GM23338 (cell line): ENCODE measurements around the gene CHMP1B. TPM values are rescaled to one million over a fixed set of nuclear protein-coding genes. Genes with fewer than 3 reads are reported as not detected.
"Not testable (repeated sequence)": the region's sequence is repeated elsewhere in the genome, so short reads cannot be mapped to it uniquely, and the experiment has no call there.

Experiments
- ATAC-seq: fragments of 200-7000 bp; cut with Tn5 transposase; 3 replicates; pipeline ENCODE4 v1.9.1; 2020
- DNase-seq: peaks from one replicate; pipeline ENCODE4 v3.0.0-alpha.2; 2015; ENCODE audit warnings: low spot score
- H2AFZ ChIP-seq: fragments of 200-600 bp; sonication (generic); 2 replicates; pipeline ENCODE4 v1.8.0; 2016; ENCODE audit warnings: antibody characterized with exemption, mild to moderate bottlenecking, moderate library complexity
- H3F3A ChIP-seq: fragments of 200-600 bp; sonication (generic); replicated peaks from 2 replicates; pipeline ENCODE4 v1.8.0; 2017; ENCODE audit warnings: antibody characterized with exemption, mixed run types, low read depth
- H3K27ac ChIP-seq: fragments of 200-600 bp; sonication (generic); 2 replicates; pipeline ENCODE4 v1.6.1; 2016; ENCODE audit warnings: low read depth
- H3K27me3 ChIP-seq: fragments of 200-600 bp; sonication (generic); 2 replicates; pipeline ENCODE4 v1.8.0; 2016; ENCODE audit warnings: mild to moderate bottlenecking, mixed run types, moderate library complexity; ENCODE audit not compliant: insufficient read depth
- H3K36me3 ChIP-seq: fragments of 200-600 bp; sonication (generic); 2 replicates; pipeline ENCODE4 v1.8.0; 2016; ENCODE audit warnings: mild to moderate bottlenecking; ENCODE audit not compliant: insufficient read depth
- H3K4me1 ChIP-seq: fragments of 200-600 bp; sonication (generic); 2 replicates; pipeline ENCODE4 v1.8.0; 2016; ENCODE audit warnings: mild to moderate bottlenecking, moderate library complexity; ENCODE audit not compliant: insufficient read depth
- H3K4me2 ChIP-seq: fragments of 200-600 bp; sonication (generic); 2 replicates; pipeline ENCODE4 v1.7.1; 2017; ENCODE audit warnings: mixed run types
- H3K4me3 ChIP-seq: fragments of 200-600 bp; sonication (generic); 2 replicates; pipeline ENCODE4 v1.6.1; 2016; ENCODE audit warnings: mixed run types
- H3K79me2 ChIP-seq: fragments of 200-600 bp; sonication (generic); replicated peaks from 2 replicates; pipeline ENCODE4 v1.8.0; 2017; ENCODE audit warnings: mild to moderate bottlenecking; ENCODE audit not compliant: insufficient read depth
- H3K9me2 ChIP-seq: fragments of 200-600 bp; sonication (generic); 2 replicates; pipeline ENCODE4 v1.8.0; 2017; ENCODE audit not compliant: insufficient read depth
- H4K20me1 ChIP-seq: fragments of 200-600 bp; sonication (generic); replicated peaks from 2 replicates; pipeline ENCODE4 v1.8.0; 2017; ENCODE audit warnings: mild to moderate bottlenecking; ENCODE audit not compliant: insufficient read depth
- H3K27ac Mint-ChIP-seq: 2 replicates; pipeline ENCODE4 v1.8.0; 2020; ENCODE audit warnings: inconsistent platforms, mild to moderate bottlenecking, moderate library complexity, mixed read lengths
- H3K27me3 Mint-ChIP-seq: 3 replicates; pipeline ENCODE4 v1.8.0; 2022; ENCODE audit warnings: low read depth, mild to moderate bottlenecking, moderate library complexity, mixed read lengths, inconsistent platforms; ENCODE audit not compliant: insufficient read depth, poor library complexity
- H3K36me3 Mint-ChIP-seq: 3 replicates; pipeline ENCODE4 v1.8.0; 2021; ENCODE audit warnings: low read depth, mild to moderate bottlenecking, inconsistent platforms, moderate library complexity, mixed read lengths
- H3K4me1 Mint-ChIP-seq: 3 replicates; pipeline ENCODE4 v1.8.0; 2020; ENCODE audit warnings: mild to moderate bottlenecking, inconsistent platforms, mixed read lengths
- H3K4me3 Mint-ChIP-seq: 3 replicates; pipeline ENCODE4 v1.8.0; 2021; ENCODE audit warnings: moderate library complexity, mild to moderate bottlenecking, inconsistent platforms, mixed read lengths
- H3K9me3 Mint-ChIP-seq: 3 replicates; pipeline ENCODE4 v1.8.0; 2020; ENCODE audit warnings: moderate library complexity, mild to moderate bottlenecking, inconsistent platforms, mixed read lengths
- CREB1 ChIP-seq: fragments of 250-450 bp; sonication (Bioruptor Pico); IDR thresholded peaks from 2 replicates; pipeline ENCODE4 v1.5.0; 2020; ENCODE audit warnings: low read depth, mild to moderate bottlenecking, moderate library complexity
- ETS1 ChIP-seq: IDR thresholded peaks from 2 replicates; pipeline ENCODE4 v1.6.1; 2016; ENCODE audit warnings: antibody characterized with exemption
- EZH2 ChIP-seq: fragments of 200-600 bp; sonication (generic); IDR thresholded peaks from one replicate; pipeline ENCODE4 v1.8.0; 2017; ENCODE audit warnings: antibody characterized with exemption, mild to moderate bottlenecking, low read depth; ENCODE audit not compliant: unreplicated experiment
- EZH2phosphoT487 ChIP-seq: fragments of 200-600 bp; sonication (generic); IDR thresholded peaks from one replicate; pipeline ENCODE4 v1.8.1; 2018; ENCODE audit warnings: antibody characterized with exemption; ENCODE audit not compliant: unreplicated experiment
- JUNB ChIP-seq: IDR thresholded peaks from one replicate; pipeline ENCODE4 v1.6.1; 2016; ENCODE audit warnings: antibody characterized with exemption; ENCODE audit not compliant: unreplicated experiment
- POLR2AphosphoS5 ChIP-seq: IDR thresholded peaks from 2 replicates; pipeline ENCODE4 v1.6.1; 2016; ENCODE audit warnings: antibody characterized with exemption, low read depth
- REST ChIP-seq: IDR thresholded peaks from one replicate; pipeline ENCODE4 v1.6.1; 2018; ENCODE audit warnings: antibody characterized with exemption; ENCODE audit not compliant: unreplicated experiment
- ZNF114 ChIP-seq: fragments of 250-450 bp; sonication (Bioruptor Pico); IDR thresholded peaks from 2 replicates; pipeline ENCODE4 v1.5.0; 2020; ENCODE audit warnings: mild to moderate bottlenecking, moderate library complexity
- polyA plus RNA-seq: library from polyadenylated mRNA; unstranded; fragments of >200 nt; fragmentation: Nextera tagmentation; extraction: Ambion mirVana; gene quantifications from 2 replicates; pipeline ENCODE4 v1.2.1, GENCODE V29; 2016
- total RNA-seq: library from RNA; depleted of rRNA; stranded (reverse); fragments of >200 nt; shearing (Covaris generic); gene quantifications from 2 replicates; pipeline ENCODE4 v1.2.3, GENCODE V29; 2014
- TF ChIP-seq, protein P1 (sequence below), 2 experiments: fragments of 200-600 bp in 1 of 2; sonication (generic) in 1 of 2; conservative IDR thresholded peaks; 2 replicates each; pipeline versions ENCODE4 v1.5.1 to v1.6.1; 2016 to 2017; ENCODE audit warnings: antibody characterized with exemption in 2 of 2, low read depth in 2 of 2, mild to moderate bottlenecking in 2 of 2, moderate library complexity in 1 of 2

Gene CHMP1B
- total and polyA plus RNA-seq, 2 experiments from 2014 or later, result 41.8 to 52.1 TPM

DNA sequence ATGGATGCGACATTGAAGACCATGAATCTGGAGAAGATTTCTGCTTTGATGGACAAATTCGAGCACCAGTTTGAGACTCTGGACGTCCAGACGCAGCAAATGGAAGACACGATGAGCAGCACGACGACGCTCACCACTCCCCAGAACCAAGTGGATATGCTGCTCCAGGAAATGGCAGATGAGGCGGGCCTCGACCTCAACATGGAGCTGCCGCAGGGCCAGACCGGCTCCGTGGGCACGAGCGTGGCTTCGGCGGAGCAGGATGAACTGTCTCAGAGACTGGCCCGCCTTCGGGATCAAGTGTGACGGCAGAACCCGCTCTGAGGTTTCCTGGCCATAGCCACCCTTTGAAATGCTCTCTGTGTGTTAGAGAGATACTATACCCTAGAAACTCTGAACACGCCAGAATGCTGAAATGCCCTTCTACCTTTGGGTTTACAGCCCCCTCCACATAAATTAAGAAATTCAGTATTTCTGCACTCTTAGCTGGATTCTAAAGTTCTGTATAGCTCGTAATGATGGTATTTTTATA lies 659 bp downstream of the CHMP1B start:
- Histone ChIP-seq H3K9me2 (no peaks in the 10 kb centered on the region), H2AFZ (0 out of 2 replicates have a peak overlapping the region, but pooled peaks have one; percentile 29), H4K20me1 (no peaks in the 10 kb centered on the region), H3K79me2 (peaks cover 31% of the 10 kb centered on the region), H3F3A (no peaks in the 10 kb centered on the region; the same call in 1 of the 2 replicates), H3K4me1 (no peaks in the 10 kb centered on the region; the same call in 1 of the 2 replicates), H3K27me3 (no peaks in the 10 kb centered on the region), H3K4me3 (peak overlapping the region; percentile 100), H3K36me3 (no peaks in the 10 kb centered on the region), H3K27ac (peak overlapping the region; percentile 98), H3K4me2 (peak overlapping the region; percentile 88)
- H3K36me3 Mint-ChIP-seq, result no peaks in the 10 kb centered on the region
- no peaks in the 10 kb centered on the region; the same call in 2 of the 3 replicates for H3K9me3 Mint-ChIP-seq
- ATAC-seq, result peak; percentile 44
- H3K4me1 Mint-ChIP-seq, result peaks cover 14% of the 10 kb centered on the region; the same call in 2 of the 3 replicates
- peak; percentile 43 for DNase-seq
- H3K27ac Mint-ChIP-seq, result peak overlapping the region; percentile 99
- no peak for TF ChIP-seq JUNB
- no peak for TF ChIP-seq POLR2AphosphoS5
- no peak for TF ChIP-seq ZNF114 (CRISPR knock-in tag)
- TF ChIP-seq REST, result no peak
- no peak for TF ChIP-seq ETS1
- TF ChIP-seq EZH2, result no peak
- TF ChIP-seq, protein P1, sequence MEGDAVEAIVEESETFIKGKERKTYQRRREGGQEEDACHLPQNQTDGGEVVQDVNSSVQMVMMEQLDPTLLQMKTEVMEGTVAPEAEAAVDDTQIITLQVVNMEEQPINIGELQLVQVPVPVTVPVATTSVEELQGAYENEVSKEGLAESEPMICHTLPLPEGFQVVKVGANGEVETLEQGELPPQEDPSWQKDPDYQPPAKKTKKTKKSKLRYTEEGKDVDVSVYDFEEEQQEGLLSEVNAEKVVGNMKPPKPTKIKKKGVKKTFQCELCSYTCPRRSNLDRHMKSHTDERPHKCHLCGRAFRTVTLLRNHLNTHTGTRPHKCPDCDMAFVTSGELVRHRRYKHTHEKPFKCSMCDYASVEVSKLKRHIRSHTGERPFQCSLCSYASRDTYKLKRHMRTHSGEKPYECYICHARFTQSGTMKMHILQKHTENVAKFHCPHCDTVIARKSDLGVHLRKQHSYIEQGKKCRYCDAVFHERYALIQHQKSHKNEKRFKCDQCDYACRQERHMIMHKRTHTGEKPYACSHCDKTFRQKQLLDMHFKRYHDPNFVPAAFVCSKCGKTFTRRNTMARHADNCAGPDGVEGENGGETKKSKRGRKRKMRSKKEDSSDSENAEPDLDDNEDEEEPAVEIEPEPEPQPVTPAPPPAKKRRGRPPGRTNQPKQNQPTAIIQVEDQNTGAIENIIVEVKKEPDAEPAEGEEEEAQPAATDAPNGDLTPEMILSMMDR (conservative IDR thresholded peaks at IDR 0.05; ENCODE audit: low read depth in 2 of 2), result no peak
- TF ChIP-seq EZH2phosphoT487, result no peak
- TF ChIP-seq CREB1, result no peak
- H3K27me3 Mint-ChIP-seq, result peaks cover 10% of the 10 kb centered on the region
- peak overlapping the region; percentile 100 for H3K4me3 Mint-ChIP-seq

GRCh38 chr18:11854554-11854953 lies 3.3 kb downstream of the CHMP1B start:
- not testable (repeated sequence) for H3K36me3 ChIP-seq
- H3K4me1 Mint-ChIP-seq, result peaks cover 39% of the 10 kb centered on the region

More at GRCh38 chr18:11854554-11854953, 3.3 kb downstream of the CHMP1B start:
- H3K27me3 ChIP-seq, H4K20me1 ChIP-seq, DNase-seq, ATAC-seq, H3K4me2 ChIP-seq, H3F3A ChIP-seq, H3K9me2 ChIP-seq, H3K4me3 Mint-ChIP-seq, H3K9me3 Mint-ChIP-seq, H2AFZ ChIP-seq, H3K4me3 ChIP-seq, H3K36me3 Mint-ChIP-seq: not testable (repeated sequence)
- Histone ChIP-seq H3K27ac (peak overlapping the region; percentile 60), H3K79me2 (peaks cover 31% of the 10 kb centered on the region), H3K4me1 (peaks cover 19% of the 10 kb centered on the region)
- peak overlapping the region; percentile 68; the same call in 1 of the 2 replicates for H3K27ac Mint-ChIP-seq
- peaks cover 13% of the 10 kb centered on the region for H3K27me3 Mint-ChIP-seq
